GM12801 (cell line): Measurements from ENCODE around the gene LRBA.

Experiments used
- TF ChIP-seq, protein P1 (sequence below): IDR thresholded peaks from one replicate; pipeline ENCODE4 v1.5.1; 2011; ENCODE audit warnings: control low read depth; ENCODE audit not compliant: insufficient read length; ENCODE audit errors: extremely low read depth

Gene LRBA

DNA sequence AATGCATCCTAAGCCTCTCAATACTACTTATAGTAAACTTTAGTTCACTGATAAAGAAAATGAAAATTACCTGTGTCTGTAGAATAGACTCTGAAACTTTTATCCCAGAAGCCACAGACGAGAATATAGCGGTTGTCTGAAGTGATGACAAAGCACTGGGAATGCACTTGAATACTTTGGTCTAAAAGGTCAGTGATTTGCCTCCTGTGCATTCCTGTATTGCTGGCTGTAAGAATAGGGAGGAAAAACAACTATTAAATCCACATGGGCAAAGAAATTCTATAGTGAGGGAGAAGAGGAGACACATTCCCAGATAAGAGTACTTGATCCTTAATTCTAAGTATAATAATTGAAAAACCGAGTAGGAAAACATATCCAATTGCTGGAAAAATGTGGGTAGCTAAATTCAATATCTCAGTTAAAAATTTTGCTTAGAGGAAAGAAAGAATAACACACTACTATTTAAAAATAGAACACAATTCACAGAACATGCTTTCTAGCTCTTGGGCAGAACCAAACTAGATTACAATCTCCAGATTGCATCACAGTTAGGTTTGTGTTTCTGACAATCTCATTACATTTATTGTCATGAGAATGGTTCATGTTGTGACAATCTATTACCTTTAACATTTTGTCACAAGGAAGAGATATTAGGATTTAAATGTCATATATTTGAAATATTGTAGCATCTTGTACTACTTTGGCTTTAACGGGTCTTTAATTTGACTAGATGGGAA, 704.8 kb downstream of the LRBA start:
- TF ChIP-seq, protein P1, sequence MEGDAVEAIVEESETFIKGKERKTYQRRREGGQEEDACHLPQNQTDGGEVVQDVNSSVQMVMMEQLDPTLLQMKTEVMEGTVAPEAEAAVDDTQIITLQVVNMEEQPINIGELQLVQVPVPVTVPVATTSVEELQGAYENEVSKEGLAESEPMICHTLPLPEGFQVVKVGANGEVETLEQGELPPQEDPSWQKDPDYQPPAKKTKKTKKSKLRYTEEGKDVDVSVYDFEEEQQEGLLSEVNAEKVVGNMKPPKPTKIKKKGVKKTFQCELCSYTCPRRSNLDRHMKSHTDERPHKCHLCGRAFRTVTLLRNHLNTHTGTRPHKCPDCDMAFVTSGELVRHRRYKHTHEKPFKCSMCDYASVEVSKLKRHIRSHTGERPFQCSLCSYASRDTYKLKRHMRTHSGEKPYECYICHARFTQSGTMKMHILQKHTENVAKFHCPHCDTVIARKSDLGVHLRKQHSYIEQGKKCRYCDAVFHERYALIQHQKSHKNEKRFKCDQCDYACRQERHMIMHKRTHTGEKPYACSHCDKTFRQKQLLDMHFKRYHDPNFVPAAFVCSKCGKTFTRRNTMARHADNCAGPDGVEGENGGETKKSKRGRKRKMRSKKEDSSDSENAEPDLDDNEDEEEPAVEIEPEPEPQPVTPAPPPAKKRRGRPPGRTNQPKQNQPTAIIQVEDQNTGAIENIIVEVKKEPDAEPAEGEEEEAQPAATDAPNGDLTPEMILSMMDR = no peak

DNA sequence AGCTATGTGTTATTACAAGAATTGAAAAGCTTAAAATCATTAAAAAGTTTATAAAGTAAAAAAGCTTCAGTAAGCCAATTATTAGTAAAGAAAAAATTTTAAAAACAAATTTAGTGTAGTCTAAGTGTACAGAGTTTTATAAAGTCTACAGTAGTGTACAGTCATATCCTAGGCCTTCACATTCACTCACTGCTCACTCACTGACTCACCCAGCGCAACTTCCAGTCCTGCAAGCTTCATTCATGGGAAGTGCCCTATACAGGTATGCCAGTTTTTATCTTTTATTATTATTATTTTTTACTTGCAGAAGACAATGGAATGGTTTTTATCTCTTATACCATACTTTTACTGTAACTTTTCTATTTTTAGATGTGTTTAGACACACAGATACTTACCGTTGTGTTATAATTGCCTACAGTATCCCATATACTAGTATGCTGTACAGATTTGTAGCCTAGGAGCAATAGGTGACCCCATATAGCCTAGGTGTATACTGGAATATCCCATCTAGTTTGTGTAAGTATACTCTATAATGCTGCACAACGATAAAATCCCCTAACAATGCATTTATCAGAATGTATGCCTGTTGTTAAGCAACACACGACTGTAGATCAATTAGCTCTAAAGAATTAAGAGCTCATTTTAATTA, 706.1 kb downstream of the LRBA start:
- TF ChIP-seq, protein P1 = no peak

DNA sequence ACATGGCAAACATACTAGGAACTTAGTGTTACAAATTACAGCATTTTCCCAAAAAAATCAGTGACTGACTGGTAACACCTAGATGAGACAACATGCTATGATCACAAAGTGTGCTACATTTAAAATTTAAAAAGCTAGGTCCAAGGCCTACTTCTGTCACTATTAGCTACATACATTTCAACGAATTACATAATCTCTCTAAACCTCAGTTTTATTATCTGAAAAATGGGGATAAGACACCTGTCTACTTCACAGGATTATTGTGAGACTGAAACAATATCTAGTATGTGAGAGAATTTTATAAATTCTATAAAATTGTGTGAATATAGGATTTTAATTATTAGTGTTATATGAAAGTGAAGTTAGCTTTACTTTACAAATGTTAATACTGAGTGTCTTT, 708.4 kb downstream of the LRBA start:
- TF ChIP-seq, protein P1 = no peak

DNA sequence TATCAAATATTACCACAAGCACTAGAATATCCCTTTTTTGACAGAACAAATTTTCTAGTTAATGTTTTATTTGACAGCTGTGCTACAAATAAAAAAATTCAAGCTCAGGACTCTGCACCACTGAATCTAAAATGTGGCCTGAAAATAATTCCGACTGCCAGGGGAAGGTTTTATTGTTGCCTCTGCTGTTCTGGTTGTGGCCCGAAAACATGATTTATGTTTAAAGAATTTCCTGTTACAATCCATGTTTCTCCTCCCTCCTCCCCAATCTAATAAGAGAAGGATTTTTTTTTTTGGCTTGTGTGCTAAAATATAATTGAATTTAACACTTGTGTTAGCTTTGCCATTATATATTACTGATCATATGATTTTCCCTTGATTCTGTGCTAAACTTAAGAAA, 709.1 kb downstream of the LRBA start:
- TF ChIP-seq, protein P1 = no peak

DNA sequence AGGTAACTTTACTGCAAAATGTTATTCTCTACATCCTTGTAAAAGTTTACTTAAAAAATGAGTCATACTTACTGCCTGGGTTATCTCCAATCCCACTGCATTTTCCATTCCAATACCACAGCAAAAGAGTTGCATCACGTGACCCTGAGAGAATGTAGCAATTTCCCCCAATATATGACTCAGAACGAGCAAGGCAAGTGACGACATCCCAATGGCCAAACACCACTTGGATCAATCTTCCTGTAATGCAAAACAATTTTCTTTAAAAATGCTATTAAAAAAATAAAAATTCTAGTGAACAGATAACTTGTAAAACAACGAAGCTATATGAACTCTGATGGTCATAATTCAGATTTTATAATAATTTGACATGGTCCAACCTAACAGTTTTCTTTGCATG, 712.5 kb downstream of the LRBA start:
- TF ChIP-seq, protein P1 = no peak

DNA sequence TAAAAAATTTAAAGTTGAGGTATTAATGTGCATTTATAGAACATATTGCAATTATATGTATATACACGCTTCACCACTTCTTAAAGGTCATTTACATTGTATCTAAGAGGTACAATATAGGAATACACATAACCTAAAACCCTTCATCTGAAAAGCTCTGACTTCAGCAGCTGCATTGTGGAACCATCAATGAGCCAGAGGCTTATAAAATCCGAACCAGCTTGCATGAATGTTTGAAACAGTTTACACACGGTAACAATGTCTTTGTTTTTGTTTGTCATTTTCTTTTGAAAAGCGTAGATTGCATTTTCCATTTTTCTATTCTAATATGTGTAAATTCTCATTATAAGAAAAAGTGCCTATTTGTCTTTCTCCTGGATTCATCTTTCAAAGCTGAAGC, 715.3 kb downstream of the LRBA start:
- TF ChIP-seq, protein P1 = no peak

DNA sequence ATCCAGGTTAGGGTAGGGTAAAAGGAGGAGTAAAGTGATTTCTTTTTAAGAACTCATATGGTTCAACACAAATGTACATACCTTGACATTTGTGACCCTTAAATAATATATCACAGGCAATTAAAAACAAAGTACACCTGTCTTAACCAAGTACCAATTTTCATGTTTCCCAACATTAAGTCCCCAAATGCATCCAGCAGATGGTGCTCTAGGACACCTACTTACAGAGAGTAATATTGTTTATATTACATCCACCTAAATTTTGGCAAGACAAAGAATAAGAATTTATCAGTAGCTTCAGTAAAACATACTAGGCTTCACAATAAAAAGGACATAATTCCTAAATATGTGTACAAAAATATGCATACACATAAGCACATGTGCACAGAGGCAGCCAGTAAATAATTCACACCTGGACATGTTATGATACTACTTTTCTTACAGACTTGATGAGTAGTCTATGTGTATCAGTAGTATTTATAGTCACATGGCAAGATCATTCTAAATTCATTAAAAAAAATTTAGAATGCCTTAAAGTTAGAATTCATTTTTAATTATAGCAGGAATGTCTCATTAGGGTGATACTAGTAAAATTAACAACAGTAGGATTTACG, 717.1 kb downstream of the LRBA start:
- TF ChIP-seq, protein P1 = no peak
